GM06990 (cell line): Measurements from ENCODE around the gene RPS28.
A peak's percentile ranks its signal among the peaks of the same experiment; 100 is the strongest.

Experiments used
- DNase-seq: peaks from one replicate; pipeline ENCODE4 v3.0.0-alpha.2; 2011; ENCODE audit not compliant: insufficient read length; ENCODE audit errors: extremely low read depth
- H3K27me3 ChIP-seq: replicated peaks from 2 replicates; pipeline ENCODE4 v1.6.0; 2011; ENCODE audit warnings: low read length; ENCODE audit not compliant: control insufficient read depth, insufficient read depth
- H3K36me3 ChIP-seq: 2 replicates; pipeline ENCODE4 v1.5.1; 2011; ENCODE audit warnings: low read length; ENCODE audit not compliant: control insufficient read depth, insufficient read depth
- H3K4me3 ChIP-seq: replicated peaks from 2 replicates; pipeline ENCODE4 v1.5.1; 2011; ENCODE audit warnings: low read depth, mild to moderate bottlenecking, control low read depth, low read length
- TF ChIP-seq, protein P1 (sequence below): IDR thresholded peaks from 2 replicates; pipeline ENCODE4 v1.5.1; 2011; ENCODE audit warnings: low read length, control low read depth, mild to moderate bottlenecking, inconsistent platforms; ENCODE audit not compliant: insufficient read depth, poor library complexity, severe bottlenecking

Gene RPS28

DNA sequence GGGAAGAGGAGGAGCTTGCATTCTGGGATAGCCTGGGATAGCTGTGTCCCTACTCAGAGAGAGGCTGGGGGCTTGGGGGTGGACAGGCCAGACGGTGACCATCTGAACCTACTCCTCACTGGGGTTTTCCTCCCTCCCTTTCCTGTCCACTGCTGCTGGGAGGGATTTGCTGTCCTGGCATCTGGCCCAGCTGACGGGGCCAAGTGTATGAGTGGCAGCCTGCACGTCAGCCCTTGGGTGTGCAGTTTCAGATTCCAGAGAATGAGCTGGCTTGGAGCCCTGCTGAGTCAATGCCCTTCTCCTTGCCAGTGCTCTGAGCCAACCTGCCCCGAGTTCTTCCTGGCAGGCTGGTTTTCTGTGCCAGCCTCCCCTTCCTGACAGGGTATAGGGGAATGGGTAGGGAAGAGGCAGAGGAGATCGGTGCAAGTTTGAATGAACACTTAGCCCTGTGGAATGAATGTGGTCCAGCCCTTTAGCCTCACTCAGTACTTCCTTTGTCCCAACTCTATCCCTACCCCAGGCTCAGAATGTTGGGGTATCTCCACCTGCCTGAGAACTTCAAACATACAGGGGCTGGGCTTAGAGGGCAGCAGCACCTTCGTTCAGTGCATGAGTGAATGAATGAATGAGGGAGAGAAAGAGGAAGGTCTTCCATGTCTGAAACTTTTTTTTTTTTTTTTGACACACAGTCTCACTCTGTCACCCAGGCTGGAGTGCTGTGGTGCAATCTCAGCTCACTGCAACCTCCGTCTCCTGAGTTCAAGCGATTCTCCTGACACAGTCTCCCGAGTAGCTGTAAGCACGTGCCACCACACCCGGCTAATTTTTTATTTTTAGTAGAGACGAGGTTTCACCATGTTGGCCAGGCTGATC, 40.9 kb downstream of the RPS28 start:
- no peak for DNase-seq
- Histone ChIP-seq H3K36me3 (no peaks in the 10 kb centered on the region), H3K4me3 (no peak overlapping the region), H3K27me3 (no peaks in the 10 kb centered on the region; the same call in 1 of the 2 replicates)
- TF ChIP-seq, protein P1, sequence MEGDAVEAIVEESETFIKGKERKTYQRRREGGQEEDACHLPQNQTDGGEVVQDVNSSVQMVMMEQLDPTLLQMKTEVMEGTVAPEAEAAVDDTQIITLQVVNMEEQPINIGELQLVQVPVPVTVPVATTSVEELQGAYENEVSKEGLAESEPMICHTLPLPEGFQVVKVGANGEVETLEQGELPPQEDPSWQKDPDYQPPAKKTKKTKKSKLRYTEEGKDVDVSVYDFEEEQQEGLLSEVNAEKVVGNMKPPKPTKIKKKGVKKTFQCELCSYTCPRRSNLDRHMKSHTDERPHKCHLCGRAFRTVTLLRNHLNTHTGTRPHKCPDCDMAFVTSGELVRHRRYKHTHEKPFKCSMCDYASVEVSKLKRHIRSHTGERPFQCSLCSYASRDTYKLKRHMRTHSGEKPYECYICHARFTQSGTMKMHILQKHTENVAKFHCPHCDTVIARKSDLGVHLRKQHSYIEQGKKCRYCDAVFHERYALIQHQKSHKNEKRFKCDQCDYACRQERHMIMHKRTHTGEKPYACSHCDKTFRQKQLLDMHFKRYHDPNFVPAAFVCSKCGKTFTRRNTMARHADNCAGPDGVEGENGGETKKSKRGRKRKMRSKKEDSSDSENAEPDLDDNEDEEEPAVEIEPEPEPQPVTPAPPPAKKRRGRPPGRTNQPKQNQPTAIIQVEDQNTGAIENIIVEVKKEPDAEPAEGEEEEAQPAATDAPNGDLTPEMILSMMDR: no peak

DNA sequence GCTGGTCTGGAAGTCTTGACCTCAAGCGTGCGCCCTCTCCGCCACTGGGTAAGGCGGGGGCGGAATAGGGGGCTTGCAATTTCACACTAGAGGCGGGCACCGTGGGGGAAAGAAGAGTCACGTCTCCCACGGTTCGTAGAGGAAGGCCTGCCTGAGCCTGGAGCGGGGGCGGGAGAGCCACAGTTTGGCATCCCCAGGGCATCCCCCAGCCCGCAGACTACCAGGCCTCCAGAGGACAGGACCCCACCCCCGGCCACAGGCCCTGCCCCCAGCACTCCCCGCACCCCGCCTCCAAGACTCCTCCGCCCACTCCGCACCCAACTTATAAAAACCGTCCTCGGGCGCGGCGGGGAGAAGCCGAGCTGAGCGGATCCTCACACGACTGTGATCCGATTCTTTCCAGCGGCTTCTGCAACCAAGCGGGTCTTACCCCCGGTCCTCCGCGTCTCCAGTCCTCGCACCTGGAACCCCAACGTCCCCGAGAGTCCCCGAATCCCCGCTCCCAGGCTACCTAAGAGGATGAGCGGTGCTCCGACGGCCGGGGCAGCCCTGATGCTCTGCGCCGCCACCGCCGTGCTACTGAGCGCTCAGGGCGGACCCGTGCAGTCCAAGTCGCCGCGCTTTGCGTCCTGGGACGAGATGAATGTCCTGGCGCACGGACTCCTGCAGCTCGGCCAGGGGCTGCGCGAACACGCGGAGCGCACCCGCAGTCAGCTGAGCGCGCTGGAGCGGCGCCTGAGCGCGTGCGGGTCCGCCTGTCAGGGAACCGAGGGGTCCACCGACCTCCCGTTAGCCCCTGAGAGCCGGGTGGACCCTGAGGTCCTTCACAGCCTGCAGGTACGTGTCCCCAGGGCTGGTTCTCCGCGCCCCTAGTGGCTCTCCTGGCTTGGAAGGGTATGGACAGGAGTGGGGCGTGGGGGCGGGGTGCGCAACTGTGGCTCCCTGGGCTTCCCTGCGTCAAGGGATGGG, 42.8 kb downstream of the RPS28 start, which contains the start of gene ANGPTL4:
Gene ANGPTL4, plus strand, starts transcription at position 353 of the 969 bp plus-strand sequence. Its CDS starts 167 bp downstream, at position 520.
- no peaks in the 10 kb centered on the region; the same call in 1 of the 2 replicates for H3K27me3 ChIP-seq

DNA sequence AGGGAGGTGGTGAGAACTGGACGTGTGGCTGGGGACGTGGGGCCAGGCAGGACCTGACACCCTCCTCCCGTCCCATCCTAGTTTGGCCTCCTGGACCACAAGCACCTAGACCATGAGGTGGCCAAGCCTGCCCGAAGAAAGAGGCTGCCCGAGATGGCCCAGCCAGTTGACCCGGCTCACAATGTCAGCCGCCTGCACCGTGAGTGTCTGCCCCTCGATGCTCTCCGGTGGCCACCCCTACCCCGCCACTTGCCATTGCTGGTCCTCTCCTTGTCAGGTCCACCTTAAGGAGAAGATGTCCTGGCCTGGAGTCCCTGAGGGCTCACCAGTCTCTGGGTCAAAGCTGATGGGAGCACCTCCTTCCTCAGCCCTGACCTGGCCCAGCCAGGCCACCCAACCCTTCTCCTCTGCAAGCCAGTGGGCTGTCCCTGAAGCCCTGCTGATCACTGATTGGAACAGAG, 44.9 kb downstream of the RPS28 start:
- Histone ChIP-seq H3K27me3 (no peaks in the 10 kb centered on the region; the same call in 1 of the 2 replicates), H3K4me3 (no peak overlapping the region), H3K36me3 (no peaks in the 10 kb centered on the region)
- TF ChIP-seq, protein P1: no peak
- no peak for DNase-seq

More for the DNA sequence above, 42.8 kb downstream of the RPS28 start, which contains the start of gene ANGPTL4:
- DNase-seq: no peak
- Histone ChIP-seq H3K4me3 (peak within 1 kb of the TSS; percentile 2), H3K36me3 (no peaks in the 10 kb centered on the region)
- TF ChIP-seq, protein P1: peak; percentile 11

DNA sequence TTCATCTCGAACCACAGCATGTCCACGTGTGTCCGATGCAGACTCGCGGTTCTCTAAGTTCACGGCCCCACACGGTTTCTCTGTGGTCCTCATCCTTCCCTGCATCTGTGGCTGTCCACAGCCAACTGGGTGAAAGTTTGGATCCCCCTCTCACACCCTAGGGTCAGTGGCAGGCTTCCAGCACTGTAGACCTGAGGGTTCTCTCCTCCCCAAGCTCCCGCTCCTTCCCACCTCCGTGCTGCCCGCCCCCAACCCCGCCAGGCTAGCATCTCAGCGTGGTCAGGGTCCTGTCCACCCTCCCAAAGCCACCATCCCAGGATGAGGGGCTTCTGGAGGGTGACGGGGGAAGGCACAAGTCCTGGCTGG, 45.6 kb downstream of the RPS28 start:
- Histone ChIP-seq H3K27me3 (no peaks in the 10 kb centered on the region; the same call in 1 of the 2 replicates), H3K36me3 (no peaks in the 10 kb centered on the region), H3K4me3 (no peak overlapping the region)
- TF ChIP-seq, protein P1: no peak
- no peak for DNase-seq

DNA sequence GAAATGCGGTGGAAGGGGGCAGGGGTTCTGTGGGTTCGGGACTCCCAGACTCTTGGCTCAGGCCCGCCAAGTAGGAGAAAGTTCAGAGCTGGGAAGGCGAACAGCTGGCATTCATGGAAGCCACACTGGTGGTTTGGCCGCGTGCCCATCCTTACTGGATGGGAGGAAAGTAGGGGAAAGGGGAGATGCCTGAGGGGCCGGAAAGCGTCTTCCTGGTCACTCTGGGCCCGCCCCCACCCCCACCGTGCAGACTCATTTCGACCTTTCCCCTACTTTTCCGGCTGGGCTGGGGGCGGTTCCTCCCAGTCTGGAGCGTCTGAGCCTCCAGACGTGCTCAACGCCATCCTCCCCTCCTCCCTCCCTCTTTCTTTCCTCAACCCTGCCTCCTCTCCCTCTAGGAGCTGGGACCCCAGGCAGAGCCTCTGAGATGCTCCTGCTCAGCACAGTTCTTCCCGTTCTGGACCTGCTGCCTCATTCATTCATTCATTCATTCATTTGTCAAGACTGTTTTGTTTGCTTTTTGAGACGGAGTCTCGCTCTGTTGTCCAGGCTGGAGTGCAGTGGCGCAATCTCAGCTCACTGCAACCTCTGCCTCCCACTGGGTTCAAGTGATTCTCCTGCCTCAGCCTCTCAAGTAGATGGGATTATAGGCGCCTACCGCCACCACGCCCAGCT, 46.2 kb downstream of the RPS28 start:
- Histone ChIP-seq H3K27me3 (no peaks in the 10 kb centered on the region; the same call in 1 of the 2 replicates), H3K4me3 (no peak overlapping the region), H3K36me3 (no peaks in the 10 kb centered on the region)
- TF ChIP-seq, protein P1: no peak
- no peak for DNase-seq
